ENCODE data around the gene METTL2B.

The METTL2B gene

DNA sequence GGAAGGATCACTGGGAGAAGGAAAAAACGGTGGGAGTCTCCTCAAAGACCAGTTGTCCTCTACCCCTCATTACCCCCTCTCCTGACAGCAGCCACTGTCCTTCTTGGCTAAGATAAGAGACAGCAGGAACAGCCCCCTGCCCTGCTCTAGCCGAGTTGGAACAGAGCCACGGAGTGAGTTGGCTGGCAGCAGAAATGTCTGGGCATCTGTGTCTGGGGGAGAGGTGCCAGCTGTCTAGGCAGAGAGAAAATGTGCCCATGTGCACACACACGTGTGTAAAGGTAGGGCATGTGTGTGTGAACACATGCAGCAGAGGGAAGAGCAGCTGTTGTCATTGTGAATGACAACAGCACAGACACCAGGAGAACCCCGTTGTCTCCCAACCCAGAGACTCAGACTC is 30.2 kb upstream of the METTL2B start:
- H3K27ac ChIP-seq = no peak overlapping the region

DNA sequence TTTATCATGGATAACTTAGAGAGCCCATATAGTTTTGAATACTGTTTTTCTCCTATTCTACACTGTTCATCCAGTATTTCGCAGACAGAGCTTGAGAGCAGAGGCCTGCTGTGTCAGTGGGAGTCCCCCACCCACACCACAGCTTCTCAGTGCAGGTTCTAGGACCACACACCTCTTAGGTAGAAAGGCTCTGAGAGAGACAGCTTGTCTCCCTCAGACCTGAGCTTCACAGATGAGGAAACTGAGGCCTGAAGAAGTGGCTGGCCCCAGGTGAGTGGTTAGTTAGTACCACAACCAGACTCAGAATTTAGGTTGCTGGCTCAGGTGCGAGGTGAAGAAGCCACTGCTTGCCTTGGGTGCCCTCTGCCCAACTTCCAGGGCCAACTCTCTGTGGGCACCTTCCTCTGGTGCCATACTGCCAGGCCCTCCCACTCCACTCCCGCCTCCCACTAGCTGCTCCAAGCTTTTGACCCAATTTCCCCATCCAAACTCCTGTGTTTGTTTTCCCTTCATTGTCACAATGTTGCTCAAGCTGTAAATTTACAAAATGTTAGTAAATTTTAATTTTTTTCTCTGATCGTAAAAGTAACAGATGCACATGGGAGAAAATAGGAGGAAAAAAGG is 28.5 kb upstream of the METTL2B start:
- H3K36me3 ChIP-seq = no peaks in the 10 kb centered on the region
- TF ChIP-seq, protein P1, sequence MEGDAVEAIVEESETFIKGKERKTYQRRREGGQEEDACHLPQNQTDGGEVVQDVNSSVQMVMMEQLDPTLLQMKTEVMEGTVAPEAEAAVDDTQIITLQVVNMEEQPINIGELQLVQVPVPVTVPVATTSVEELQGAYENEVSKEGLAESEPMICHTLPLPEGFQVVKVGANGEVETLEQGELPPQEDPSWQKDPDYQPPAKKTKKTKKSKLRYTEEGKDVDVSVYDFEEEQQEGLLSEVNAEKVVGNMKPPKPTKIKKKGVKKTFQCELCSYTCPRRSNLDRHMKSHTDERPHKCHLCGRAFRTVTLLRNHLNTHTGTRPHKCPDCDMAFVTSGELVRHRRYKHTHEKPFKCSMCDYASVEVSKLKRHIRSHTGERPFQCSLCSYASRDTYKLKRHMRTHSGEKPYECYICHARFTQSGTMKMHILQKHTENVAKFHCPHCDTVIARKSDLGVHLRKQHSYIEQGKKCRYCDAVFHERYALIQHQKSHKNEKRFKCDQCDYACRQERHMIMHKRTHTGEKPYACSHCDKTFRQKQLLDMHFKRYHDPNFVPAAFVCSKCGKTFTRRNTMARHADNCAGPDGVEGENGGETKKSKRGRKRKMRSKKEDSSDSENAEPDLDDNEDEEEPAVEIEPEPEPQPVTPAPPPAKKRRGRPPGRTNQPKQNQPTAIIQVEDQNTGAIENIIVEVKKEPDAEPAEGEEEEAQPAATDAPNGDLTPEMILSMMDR (IDR thresholded peaks at IDR 0.05) = no peak
- no peaks in the 10 kb centered on the region for H3K9me3 ChIP-seq
- no peak overlapping the region for H3K27ac ChIP-seq
- H3K4me3 ChIP-seq (ENCODE audit: low read depth in 1 of 2, low read length in 1 of 2) = no peak overlapping the region
- no peaks in the 10 kb centered on the region for H3K27me3 ChIP-seq
- H3K4me1 ChIP-seq (ENCODE audit: control insufficient read depth in 1 of 2, insufficient read depth in 1 of 2, low read depth in 1 of 2, low read length in 1 of 2) = no peaks in the 10 kb centered on the region

More for the DNA sequence above, 30.2 kb upstream of the METTL2B start:
- Histone ChIP-seq H3K36me3 (no peaks in the 10 kb centered on the region), H3K9me3 (no peaks in the 10 kb centered on the region), H3K4me3 (ENCODE audit: low read depth in 1 of 2, low read length in 1 of 2) (no peak overlapping the region), H3K27me3 (no peaks in the 10 kb centered on the region), H3K4me1 (ENCODE audit: control insufficient read depth in 1 of 2, insufficient read depth in 1 of 2, low read depth in 1 of 2, low read length in 1 of 2) (no peaks in the 10 kb centered on the region)
- TF ChIP-seq, protein P1 (IDR thresholded peaks at IDR 0.05) = no peak

GRCh38 chr7:128448751-128449302 is 27.7 kb upstream of the METTL2B start:
- no peak overlapping the region for H3K27ac ChIP-seq
- no peaks in the 10 kb centered on the region for H3K4me1 ChIP-seq (ENCODE audit: control insufficient read depth in 1 of 2, insufficient read depth in 1 of 2, low read depth in 1 of 2, low read length in 1 of 2)
- no peaks in the 10 kb centered on the region for H3K9me3 ChIP-seq
- H3K27me3 ChIP-seq = no peaks in the 10 kb centered on the region
- H3K36me3 ChIP-seq = no peaks in the 10 kb centered on the region
- no peak overlapping the region for H3K4me3 ChIP-seq (ENCODE audit: low read depth in 1 of 2, low read length in 1 of 2)
- TF ChIP-seq, protein P1 (IDR thresholded peaks at IDR 0.05) = no peak

GRCh38 chr7:128450409-128450808 is 26.1 kb upstream of the METTL2B start:
- H3K27me3 ChIP-seq = no peaks in the 10 kb centered on the region
- TF ChIP-seq, protein P1 (IDR thresholded peaks at IDR 0.05) = no peak
- H3K9me3 ChIP-seq = no peaks in the 10 kb centered on the region
- peaks cover 5 to 7% of the 10 kb centered on the region in 2 experiments for H3K4me1 ChIP-seq (ENCODE audit: control insufficient read depth in 1 of 2, insufficient read depth in 1 of 2, low read depth in 1 of 2, low read length in 1 of 2)
- no peak overlapping the region for H3K27ac ChIP-seq
- no peaks in the 10 kb centered on the region for H3K36me3 ChIP-seq
- H3K4me3 ChIP-seq (ENCODE audit: low read depth in 1 of 2, low read length in 1 of 2) = no peak overlapping the region

DNA sequence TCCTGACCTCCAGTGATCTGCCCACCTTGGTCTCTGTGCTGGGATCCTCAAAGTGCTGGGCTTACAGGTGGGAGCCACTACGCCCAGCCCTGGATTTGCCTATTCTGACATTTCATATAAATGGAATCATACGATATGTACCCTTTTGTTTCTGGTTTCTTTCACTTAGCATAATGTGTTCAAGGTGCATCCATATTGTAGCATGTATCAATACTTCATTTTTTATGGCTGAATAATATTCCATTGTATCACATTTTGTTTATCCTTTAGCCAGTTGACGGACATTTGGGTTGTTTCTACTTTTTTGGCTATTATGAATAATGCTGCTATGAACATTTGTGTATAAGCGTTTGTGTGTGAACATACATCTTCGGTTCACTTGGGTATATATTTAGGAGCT is 25.6 kb upstream of the METTL2B start:
- H3K4me1 ChIP-seq (ENCODE audit: control insufficient read depth in 1 of 2, insufficient read depth in 1 of 2, low read depth in 1 of 2, low read length in 1 of 2) = peaks cover 7 to 9% of the 10 kb centered on the region in 2 experiments
- TF ChIP-seq, protein P1 (IDR thresholded peaks at IDR 0.05) = no peak
- H3K36me3 ChIP-seq = no peaks in the 10 kb centered on the region
- no peaks in the 10 kb centered on the region for H3K27me3 ChIP-seq
- H3K27ac ChIP-seq = no peak overlapping the region
- no peak overlapping the region for H3K4me3 ChIP-seq (ENCODE audit: low read depth in 1 of 2, low read length in 1 of 2)
- no peaks in the 10 kb centered on the region for H3K9me3 ChIP-seq

Data from neutrophil (primary cell).